Measurements from ENCODE around the gene ARL17B. TPM values are rescaled to one million over a fixed set of nuclear protein-coding genes. Genes with fewer than 3 reads are reported as not detected.
"Not testable (repeated sequence)": the region's sequence is repeated elsewhere in the genome, so short reads cannot be mapped to it uniquely, and the experiment has no call there.

Gene ARL17B
- total and polyA plus RNA-seq, 2 of the 8 experiments (the other 6 are each of a cell fraction or from before 2014, with no cell fraction given) = 5.4 to 21.6 TPM

DNA sequence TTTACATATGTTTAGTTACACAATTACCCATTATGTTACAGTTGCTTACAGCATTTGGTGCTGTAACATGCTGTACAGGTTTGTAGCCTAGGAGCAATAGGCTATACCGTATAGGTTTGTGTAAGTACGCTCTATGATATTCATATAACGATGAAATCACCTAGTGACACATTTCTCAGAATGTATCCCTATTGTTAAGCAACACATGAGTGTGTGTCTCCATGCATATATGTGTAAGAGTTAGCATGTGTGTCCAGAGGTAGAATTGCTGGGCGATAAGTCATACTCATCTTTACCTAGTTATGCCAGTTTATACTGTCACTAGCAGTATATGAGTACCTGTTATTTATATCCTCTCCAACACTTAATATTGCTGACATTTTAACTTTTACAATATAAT lies 21.6 kb upstream of the ARL17B start:
- FAIRE-seq; DNase-seq (ENCODE audit: low read depth in 1 of 2, low spot score in 2 of 2): not testable (repeated sequence)

DNA sequence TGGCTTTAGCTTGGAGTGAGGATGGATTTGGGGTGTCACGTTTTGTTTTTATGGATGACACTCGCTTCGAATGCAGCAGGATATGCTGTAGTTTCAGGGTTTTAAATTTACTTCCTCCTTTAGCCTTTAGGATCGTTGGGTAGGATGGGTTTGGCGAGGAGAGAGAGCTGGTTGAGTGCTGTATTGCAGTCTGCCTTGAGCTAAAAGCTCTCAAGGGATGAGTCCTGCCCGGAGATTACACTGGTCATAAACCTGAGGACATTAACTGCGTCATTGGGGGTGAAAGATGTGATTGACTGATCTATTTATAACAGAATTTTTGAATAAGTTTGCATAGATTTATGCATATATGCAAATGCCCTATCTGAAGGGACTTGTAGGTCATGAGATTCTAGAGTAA lies 11.9 kb upstream of the ARL17B start:
- CTCF ChIA-PET (ENCODE audit: partially characterized antibody); H3K27me3 ChIP-seq (replicated peaks in 1 of 4; ENCODE audit: control insufficient read depth in 3 of 4, extremely low read depth in 1 of 4, insufficient read depth in 3 of 4, low read length in 3 of 4); H3K14ac ChIP-seq (ENCODE audit: insufficient read length); H3K9ac ChIP-seq (replicated peaks in 1 of 4; ENCODE audit: extremely low read depth in 1 of 4, low read depth in 3 of 4, low read length in 3 of 4); H4K20me1 ChIP-seq (replicated peaks in 1 of 2; ENCODE audit: control insufficient read depth in 1 of 2, insufficient read depth in 2 of 2, low read length in 2 of 2); H2AFZ ChIP-seq (ENCODE audit: low read length); DNase-seq (ENCODE audit: low read depth in 1 of 2, low spot score in 2 of 2); H3K27ac ChIP-seq (ENCODE audit: low read depth, low read length); H4K91ac ChIP-seq (replicated peaks; ENCODE audit: insufficient read length, low read length); H2BK12ac ChIP-seq (ENCODE audit: low read depth, low read length); POLR2A ChIA-PET (ENCODE audit: partially characterized antibody); H4K5ac ChIP-seq (ENCODE audit: insufficient read length, low read depth, low read length); H3K56ac ChIP-seq (replicated peaks; ENCODE audit: insufficient read length, low read depth, low read length); H2BK20ac ChIP-seq (ENCODE audit: low read length); H3K9me3 ChIP-seq (ENCODE audit: insufficient read depth in 2 of 2, low read depth in 1 of 2, low read length in 1 of 2); H3K18ac ChIP-seq (ENCODE audit: extremely low read depth, low read length); H3K79me1 ChIP-seq (ENCODE audit: low read depth, low read length); H2BK120ac ChIP-seq (replicated peaks; ENCODE audit: low read depth, low read length); H2BK5ac ChIP-seq (ENCODE audit: low read depth, low read length); H3K4ac ChIP-seq (replicated peaks; ENCODE audit: insufficient read length, low read depth, low read length); H3K4me2 ChIP-seq (ENCODE audit: insufficient read depth in 1 of 2, low read depth in 2 of 2, low read length in 2 of 2); H3K23me2 ChIP-seq (ENCODE audit: low read depth, low read length); H3K36me3 ChIP-seq (ENCODE audit: control insufficient read depth in 2 of 4, insufficient read depth in 4 of 4, low read length in 3 of 4); FAIRE-seq; H3K23ac ChIP-seq (ENCODE audit: insufficient read length); H3K79me2 ChIP-seq (ENCODE audit: control insufficient read depth in 1 of 2, insufficient read depth in 2 of 2, low read length in 2 of 2); H3K4me1 ChIP-seq (replicated peaks in 1 of 4; ENCODE audit: control insufficient read depth in 3 of 4, insufficient read depth in 4 of 4, low read length in 3 of 4); H2BK15ac ChIP-seq (ENCODE audit: low read length); H3K4me3 ChIP-seq (ENCODE audit: extremely low read depth in 1 of 4, insufficient read depth in 2 of 4, low read depth in 3 of 4, low read length in 4 of 4); H2AK5ac ChIP-seq (ENCODE audit: low read depth, low read length); H4K8ac ChIP-seq (ENCODE audit: extremely low read depth, insufficient read depth, low read length): not testable (repeated sequence)
- WGBS, 2 experiments (ENCODE audit: extremely low coverage in 1 of 2, insufficient coverage in 1 of 2, insufficient read length in 1 of 2, insufficient replicate concordance in 2 of 2, low coverage in 1 of 2, low lambda C conversion rate in 2 of 2, missing lambda C conversion rate in 1 of 2) = no CpG with 5 or more reads among the region's 7 CpGs

More for the DNA sequence above, 21.6 kb upstream of the ARL17B start:
- POLR2A ChIA-PET (ENCODE audit: partially characterized antibody); H2BK120ac ChIP-seq (replicated peaks; ENCODE audit: low read depth, low read length); H4K8ac ChIP-seq (ENCODE audit: extremely low read depth, insufficient read depth, low read length); H2BK12ac ChIP-seq (ENCODE audit: low read depth, low read length); H3K4me2 ChIP-seq (ENCODE audit: insufficient read depth in 1 of 2, low read depth in 2 of 2, low read length in 2 of 2); H3K36me3 ChIP-seq (ENCODE audit: control insufficient read depth in 2 of 4, insufficient read depth in 4 of 4, low read length in 3 of 4); H3K4ac ChIP-seq (replicated peaks; ENCODE audit: insufficient read length, low read depth, low read length); H2BK15ac ChIP-seq (ENCODE audit: low read length); H2BK5ac ChIP-seq (ENCODE audit: low read depth, low read length); H3K4me3 ChIP-seq (ENCODE audit: extremely low read depth in 1 of 4, insufficient read depth in 2 of 4, low read depth in 3 of 4, low read length in 4 of 4); H3K56ac ChIP-seq (replicated peaks; ENCODE audit: insufficient read length, low read depth, low read length); H3K23ac ChIP-seq (ENCODE audit: insufficient read length); H3K23me2 ChIP-seq (ENCODE audit: low read depth, low read length); H3K14ac ChIP-seq (ENCODE audit: insufficient read length); H4K91ac ChIP-seq (replicated peaks; ENCODE audit: insufficient read length, low read length); H2BK20ac ChIP-seq (ENCODE audit: low read length); H4K5ac ChIP-seq (ENCODE audit: insufficient read length, low read depth, low read length); H3K9ac ChIP-seq (replicated peaks in 1 of 4; ENCODE audit: extremely low read depth in 1 of 4, low read depth in 3 of 4, low read length in 3 of 4); H3K79me1 ChIP-seq (ENCODE audit: low read depth, low read length); H3K9me3 ChIP-seq (ENCODE audit: insufficient read depth in 2 of 2, low read depth in 1 of 2, low read length in 1 of 2); H3K18ac ChIP-seq (ENCODE audit: extremely low read depth, low read length); H3K4me1 ChIP-seq (replicated peaks in 1 of 4; ENCODE audit: control insufficient read depth in 3 of 4, insufficient read depth in 4 of 4, low read length in 3 of 4); H3K79me2 ChIP-seq (ENCODE audit: control insufficient read depth in 1 of 2, insufficient read depth in 2 of 2, low read length in 2 of 2); H3K27me3 ChIP-seq (replicated peaks in 1 of 4; ENCODE audit: control insufficient read depth in 3 of 4, extremely low read depth in 1 of 4, insufficient read depth in 3 of 4, low read length in 3 of 4); H3K27ac ChIP-seq (ENCODE audit: low read depth, low read length); H4K20me1 ChIP-seq (replicated peaks in 1 of 2; ENCODE audit: control insufficient read depth in 1 of 2, insufficient read depth in 2 of 2, low read length in 2 of 2); H2AK5ac ChIP-seq (ENCODE audit: low read depth, low read length); CTCF ChIA-PET (ENCODE audit: partially characterized antibody); H2AFZ ChIP-seq (ENCODE audit: low read length): not testable (repeated sequence)
- WGBS, 2 experiments (ENCODE audit: extremely low coverage in 1 of 2, insufficient coverage in 1 of 2, insufficient read length in 1 of 2, insufficient replicate concordance in 2 of 2, low coverage in 1 of 2, low lambda C conversion rate in 2 of 2, missing lambda C conversion rate in 1 of 2) = 89% methylated on average over 3 of the region's 4 CpGs; no CpG with 5 or more reads in 1 of the 2 experiments
